Posterior vena cava (tissue), 2 donors: ENCODE data around the gene TMEM123. TPM values are rescaled to one million over a fixed set of nuclear protein-coding genes. Genes with fewer than 3 reads are reported as not detected.

ENCODE experiments used
- DNase-seq: peaks from one replicate; pipeline ENCODE4 v3.0.0-alpha.2; 2020; ENCODE audit warnings: low spot score
- intact Hi-C, 2 donors: fragments of 100-400 bp; cut with DNase I; formaldehyde crosslinking; loops; one replicate each; pipeline versions ENCODE4 v1.14.1 to v1.14.2; 2022 to 2023
- total RNA-seq, 2 donors: library from RNA; stranded (reverse); fragmentation: NEBNext Ultra II Directional; extraction: Animal tissue kit (Norgen Biotek cat#: 25700); gene quantifications; one replicate each; pipeline ENCODE4 v1.2.1, GENCODE V29; 2021
- donor health status: DM: yes; HTN: yes; CAD: no.
- donor health status: DM: yes; HTN: yes; CAD: no.

TMEM123 gene
- total RNA-seq, 2 donors from 2014 or later, result 99.5 to 103 TPM

- intact Hi-C loops, result no loop called here
- DNase-seq, result no peak
Measured at GRCh38 chr11:102476812-102477211, 24.2 kb upstream of the TMEM123 start.

GRCh38 chr11:102476069-102476468 is 23.5 kb upstream of the TMEM123 start:
- DNase-seq, result no peak

GRCh38 chr11:102473543-102473942 is 21.0 kb upstream of the TMEM123 start:
- no peak for DNase-seq
- intact Hi-C loops, result no loop called here

More at GRCh38 chr11:102476069-102476468, 23.5 kb upstream of the TMEM123 start:
- intact Hi-C loops, result no loop called here

- DNase-seq, result no peak
- intact Hi-C loops, result no loop called here
Measured at GRCh38 chr11:102472127-102472526, 19.6 kb upstream of the TMEM123 start.

- intact Hi-C loops, result no loop called here
- no peak for DNase-seq
Measured at GRCh38 chr11:102471474-102471873, 18.9 kb upstream of the TMEM123 start.

GRCh38 chr11:102470251-102470650 is 17.7 kb upstream of the TMEM123 start:
- intact Hi-C loops, result no loop called here
- no peak for DNase-seq

- intact Hi-C loops, result no loop called here
- no peak for DNase-seq
Measured at GRCh38 chr11:102469196-102469821, 16.7 kb upstream of the TMEM123 start.

GRCh38 chr11:102468616-102469195 is 16.1 kb upstream of the TMEM123 start:
- no peak for DNase-seq
- intact Hi-C loops, result no loop called here

- intact Hi-C loops, result no loop called here
- no peak for DNase-seq
Measured at GRCh38 chr11:102467853-102468580, 15.5 kb upstream of the TMEM123 start.

- intact Hi-C loops, result no loop called here
- no peak for DNase-seq
Measured at GRCh38 chr11:102467080-102467708, 14.6 kb upstream of the TMEM123 start.

- intact Hi-C loops, result no loop called here
- no peak for DNase-seq
Measured at GRCh38 chr11:102465696-102466095, 13.1 kb upstream of the TMEM123 start.

GRCh38 chr11:102464859-102465500 is 12.4 kb upstream of the TMEM123 start:
- no peak for DNase-seq
- intact Hi-C loops, result no loop called here

GRCh38 chr11:102464037-102464436 is 11.5 kb upstream of the TMEM123 start:
- no peak for DNase-seq

GRCh38 chr11:102462610-102463009 is 10.0 kb upstream of the TMEM123 start:
- intact Hi-C loops, result no loop called here
- no peak for DNase-seq

More at GRCh38 chr11:102464037-102464436, 11.5 kb upstream of the TMEM123 start:
- intact Hi-C loops, result no loop called here

- DNase-seq, result no peak
- intact Hi-C loops, result no loop called here
Measured at GRCh38 chr11:102459393-102459792, 6.8 kb upstream of the TMEM123 start.

GRCh38 chr11:102458548-102458947 is 6.0 kb upstream of the TMEM123 start:
- no peak for DNase-seq
- intact Hi-C loops, result no loop called here

GRCh38 chr11:102457865-102458264 is 5.3 kb upstream of the TMEM123 start:
- intact Hi-C loops, result no loop called here
- DNase-seq, result no peak

GRCh38 chr11:102457056-102457677 is 4.6 kb upstream of the TMEM123 start:
- intact Hi-C loops, result no loop called here
- DNase-seq, result no peak

GRCh38 chr11:102456381-102456780 is 3.8 kb upstream of the TMEM123 start:
- DNase-seq, result no peak
- intact Hi-C loops, result no loop called here
